Activated CD8-positive, alpha-beta memory T cell treated with anti-CD3 and anti-CD28 coated beads for 1 hour (primary cell): ENCODE results near the gene APOBEC3F.

Experiments
- DNase-seq, 2 donors: peaks; one replicate each; pipeline ENCODE4 v3.0.0-alpha.2; 2020; ENCODE audit warnings: low read depth in 1 of 2; ENCODE audit errors: extremely low read depth in 1 of 2

The APOBEC3F gene

DNA sequence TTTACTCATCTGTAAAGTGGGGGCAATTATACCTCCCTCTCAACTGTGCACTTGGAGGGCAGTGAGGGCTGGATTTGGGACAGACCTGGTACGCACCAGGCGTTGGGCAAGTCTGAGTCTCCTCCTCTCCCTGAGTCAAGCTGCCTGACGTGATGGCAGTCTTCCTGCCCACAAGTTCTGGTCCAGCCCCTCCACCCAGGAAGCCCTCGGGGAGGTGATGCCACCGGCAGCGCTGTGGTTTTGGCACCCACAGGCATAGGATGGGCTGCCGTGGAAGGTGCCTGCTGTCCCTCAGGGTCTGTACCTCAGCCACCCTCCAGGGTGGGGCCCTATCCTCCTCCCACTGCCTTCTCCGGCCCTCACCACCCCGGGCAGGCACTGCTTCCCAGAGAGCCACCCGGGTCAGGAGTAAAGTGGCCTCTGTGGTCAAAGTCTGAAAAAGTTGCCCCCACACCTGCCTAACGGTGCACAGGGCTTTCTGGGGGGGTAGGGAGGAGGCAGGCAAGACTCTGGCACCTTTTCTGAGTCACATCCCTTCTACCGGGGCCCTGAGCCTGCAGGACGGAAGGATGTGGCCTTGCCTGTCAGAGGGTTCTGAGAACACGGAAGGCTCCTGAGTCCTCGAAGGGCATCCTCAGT is 49.9 kb downstream of the APOBEC3F start:
- peak; percentile 72 to 76 for DNase-seq

DNA sequence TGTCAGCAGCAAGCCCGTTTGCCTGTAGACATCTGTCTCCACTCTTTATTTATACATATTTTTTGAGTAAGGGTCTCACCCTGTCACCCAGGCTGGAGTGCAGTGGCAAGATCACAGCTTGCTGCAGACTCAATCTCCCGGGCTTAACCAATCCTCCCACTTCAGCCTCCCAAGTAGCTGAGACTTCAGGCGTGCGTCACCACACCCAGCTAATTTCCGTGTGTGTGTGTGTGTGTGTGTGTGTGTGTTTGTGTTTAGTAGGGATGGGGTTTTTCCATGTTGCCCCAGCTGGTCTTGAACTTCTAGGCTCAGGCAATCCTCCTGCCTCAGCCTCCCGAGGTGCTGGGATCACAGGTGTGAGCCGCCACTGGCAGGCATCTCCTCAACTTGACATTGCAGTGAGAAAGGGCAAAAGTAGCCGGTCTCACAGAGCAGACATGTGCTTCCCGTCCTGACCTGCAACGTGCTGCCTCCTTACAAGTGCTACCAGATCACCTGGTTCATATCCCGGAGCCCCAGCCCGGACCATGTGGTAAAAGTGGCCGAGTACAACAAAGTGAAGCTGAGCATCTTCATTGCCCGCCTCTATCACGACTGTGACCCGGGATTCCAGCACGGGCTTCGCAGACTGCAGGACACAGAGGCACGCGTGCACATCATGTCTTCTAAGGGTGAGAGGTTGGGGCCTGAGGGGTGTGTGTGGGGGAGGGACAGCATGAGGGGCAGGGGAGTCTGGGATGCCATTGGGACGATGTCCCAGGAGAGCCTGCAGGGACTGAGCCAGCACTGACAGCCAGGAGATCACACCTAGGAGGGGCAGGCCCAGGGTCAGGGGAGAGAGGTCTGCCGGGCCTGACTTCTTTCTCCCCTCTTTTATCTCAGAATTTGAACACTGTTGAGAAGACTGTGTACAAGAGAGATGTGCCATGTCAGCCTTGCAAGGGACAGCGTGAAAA is 50.7 kb downstream of the APOBEC3F start:
- no peak for DNase-seq

DNA sequence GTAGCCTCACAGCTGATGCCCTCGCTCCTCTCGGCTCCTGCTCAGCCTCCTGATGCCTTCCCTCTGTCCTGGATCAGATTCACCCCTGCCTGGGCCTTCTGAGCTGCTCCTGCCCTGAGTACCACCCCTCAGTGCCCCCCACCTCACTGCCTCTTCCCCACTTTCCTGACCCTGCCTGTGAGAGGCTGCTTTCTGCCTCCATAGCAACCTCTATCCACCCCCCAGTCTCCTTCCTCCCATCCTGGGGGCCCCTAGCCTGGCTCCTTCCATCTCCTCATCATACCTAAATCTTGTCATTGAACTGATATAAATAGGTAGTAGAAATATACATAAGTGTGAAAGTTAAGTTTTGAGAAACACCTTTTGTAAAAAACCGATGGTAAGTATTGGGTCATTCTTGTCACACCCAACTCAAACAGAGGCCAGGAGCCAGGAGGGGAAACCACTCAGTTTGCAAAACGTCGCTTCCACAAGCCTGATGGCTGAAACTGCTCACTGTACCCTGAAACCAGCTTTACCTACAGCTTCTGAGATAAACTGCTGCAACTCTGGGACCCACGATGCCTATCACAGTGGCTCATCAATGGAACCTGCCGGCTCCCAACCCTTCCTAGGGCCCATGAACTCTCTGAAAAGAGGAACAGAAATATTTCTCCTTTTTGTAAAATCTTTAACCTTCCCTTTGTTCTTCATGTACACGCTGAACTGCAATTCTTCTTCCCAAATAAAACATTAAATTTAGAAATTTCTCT is 51.6 kb downstream of the APOBEC3F start:
- no peak for DNase-seq

DNA sequence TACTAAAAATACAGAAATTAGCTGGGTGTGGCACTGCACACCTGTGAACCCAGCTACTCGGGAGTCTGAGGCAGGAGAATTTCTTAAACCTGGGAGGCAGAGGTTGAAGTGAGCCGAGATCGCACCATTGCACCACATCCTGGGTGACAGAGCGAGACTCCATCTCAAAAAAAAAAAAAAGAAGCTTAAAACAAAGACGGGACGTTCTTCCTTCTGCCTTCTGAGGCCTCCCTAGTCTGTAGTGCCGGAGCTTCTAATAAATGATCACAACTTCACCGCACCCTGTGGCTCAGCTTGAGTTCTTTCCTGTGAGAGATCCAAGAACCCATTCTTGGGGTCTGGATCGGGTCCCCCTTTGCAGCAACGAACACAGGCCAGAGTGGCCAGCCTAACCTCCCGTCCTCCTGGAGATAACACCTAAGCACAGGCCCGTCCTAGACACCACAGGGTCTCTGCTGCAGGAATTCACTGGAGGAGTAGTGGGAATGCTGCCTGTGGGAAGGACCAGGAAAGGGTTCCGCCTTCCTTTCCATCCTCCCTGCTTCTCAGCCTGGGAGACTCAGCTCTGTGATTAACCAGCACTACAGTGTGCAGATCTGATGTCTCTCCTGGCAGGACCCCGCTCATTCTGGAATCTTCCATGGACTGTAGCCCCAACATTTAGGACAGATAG is 54.2 kb downstream of the APOBEC3F start:
- DNase-seq, result no peak

DNA sequence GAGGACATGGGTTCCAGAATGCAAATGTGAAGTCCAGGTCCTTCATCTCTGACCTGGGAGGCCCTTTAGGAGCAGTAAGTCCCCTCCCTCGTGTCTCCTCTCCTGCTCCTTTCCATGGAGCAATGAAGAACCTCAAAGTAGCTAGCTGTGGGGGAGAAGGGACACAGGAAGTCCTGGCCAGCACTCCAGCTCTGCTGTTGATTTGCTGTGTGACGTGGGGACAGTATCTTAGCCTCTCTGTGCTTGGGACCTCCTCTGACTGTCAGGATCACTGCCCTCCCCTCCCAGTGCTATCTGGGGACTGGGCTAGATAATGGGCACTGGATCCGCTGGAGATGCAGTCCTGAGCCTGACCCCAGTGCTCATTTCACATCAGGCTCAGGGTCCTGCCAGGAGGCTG is 55.3 kb downstream of the APOBEC3F start:
- DNase-seq, result no peak

DNA sequence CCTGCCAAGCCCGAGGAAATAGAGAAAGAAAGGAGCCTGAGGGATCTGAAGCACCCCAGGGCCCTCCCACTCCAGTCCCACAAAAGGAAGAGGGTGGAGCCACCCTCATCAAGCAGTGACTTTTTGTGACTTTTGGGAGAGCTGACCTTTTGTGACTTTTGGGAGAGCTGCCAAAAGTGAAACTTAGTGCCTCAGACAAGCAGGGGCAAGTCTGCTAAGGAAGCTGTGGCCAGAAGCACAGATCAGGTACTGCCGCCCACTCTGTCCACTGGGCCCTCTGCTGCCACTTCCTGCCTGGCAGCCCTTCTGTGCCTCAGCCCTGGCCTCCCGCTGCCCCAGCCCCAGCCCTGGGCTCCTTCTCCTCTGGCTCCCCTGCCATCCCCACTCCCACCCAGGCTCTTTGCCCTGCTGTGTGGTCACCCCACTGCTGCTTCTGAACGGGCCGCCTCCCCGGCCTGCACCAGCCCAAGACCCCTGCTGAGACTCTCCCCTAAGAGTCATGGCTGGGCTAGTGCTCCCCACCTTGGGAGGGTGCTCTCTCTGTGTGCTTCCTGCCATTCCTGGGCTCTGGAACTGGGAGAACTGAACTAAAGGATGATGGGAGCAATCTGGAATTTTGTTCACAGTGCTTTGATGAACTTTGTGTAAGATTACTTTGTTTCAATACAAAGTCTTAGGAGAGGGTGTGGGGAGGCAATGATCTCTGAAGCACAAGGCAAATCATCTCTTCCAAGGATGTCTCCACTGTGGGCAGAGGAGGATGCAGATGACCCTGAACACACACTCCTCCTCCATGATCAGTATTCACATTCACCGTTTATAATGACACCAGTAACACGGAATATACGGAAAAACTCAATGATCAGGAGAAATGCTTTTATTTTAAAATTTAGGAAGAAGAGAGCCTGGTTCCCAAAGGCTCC is 56.7 kb downstream of the APOBEC3F start, which contains the start of gene APOBEC3H:
TSS of gene APOBEC3H (plus strand) at position 147 of the 923 bp plus-strand sequence. CDS start 3,035 bp downstream, outside the sequence.
- no peak for DNase-seq

DNA sequence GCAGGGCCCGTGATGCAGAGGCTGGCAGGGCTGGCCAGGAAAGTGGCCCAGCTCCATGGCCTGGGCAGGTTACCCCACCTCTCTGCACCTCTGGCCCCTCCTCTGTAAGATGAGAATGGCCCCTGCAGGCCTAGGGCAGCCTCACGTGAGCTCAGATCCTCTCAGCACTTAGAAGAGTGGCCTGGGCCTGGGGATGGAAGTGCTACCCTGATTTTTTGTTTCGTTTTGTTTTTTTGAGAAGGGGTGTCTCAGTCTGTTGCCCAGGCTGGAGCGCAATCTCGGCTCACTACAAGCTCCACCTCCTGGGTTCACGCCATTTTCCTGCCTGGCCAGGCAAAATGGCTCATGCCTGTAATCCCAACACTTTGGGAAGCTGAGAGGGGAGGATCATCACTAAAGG is 57.4 kb downstream of the APOBEC3F start:
- no peak for DNase-seq

DNA sequence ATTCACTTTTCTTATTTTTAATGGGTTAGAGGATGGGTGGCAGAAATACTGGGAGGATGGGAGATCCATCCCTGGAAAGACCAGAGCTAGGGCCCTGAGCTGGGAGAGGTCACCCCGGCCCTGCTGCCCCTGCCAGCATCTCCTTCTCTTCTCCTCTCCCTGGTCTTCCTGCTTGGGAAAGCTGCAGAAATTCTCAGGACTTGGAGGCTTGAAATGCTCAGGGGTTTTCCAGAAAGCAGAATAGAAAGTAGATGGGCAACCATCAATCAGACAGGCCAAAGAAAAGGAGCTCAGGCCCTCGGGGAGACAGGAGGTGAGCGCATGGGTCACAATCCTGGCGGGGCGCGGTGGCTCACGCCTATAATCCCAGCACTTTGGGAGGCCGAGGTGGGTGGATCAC is 57.9 kb downstream of the APOBEC3F start:
- no peak for DNase-seq

DNA sequence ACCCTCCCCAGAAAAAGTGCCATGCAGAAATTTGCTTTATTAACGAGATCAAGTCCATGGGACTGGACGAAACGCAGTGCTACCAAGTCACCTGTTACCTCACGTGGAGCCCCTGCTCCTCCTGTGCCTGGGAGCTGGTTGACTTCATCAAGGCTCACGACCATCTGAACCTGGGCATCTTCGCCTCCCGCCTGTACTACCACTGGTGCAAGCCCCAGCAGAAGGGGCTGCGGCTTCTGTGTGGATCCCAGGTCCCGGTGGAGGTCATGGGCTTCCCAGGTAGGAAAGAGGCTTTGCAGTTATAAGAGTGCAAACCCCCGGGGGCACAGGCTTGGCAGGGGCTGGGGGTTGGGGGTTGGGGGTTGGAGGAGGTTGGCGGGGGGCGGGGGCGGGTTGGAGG is 60.6 kb downstream of the APOBEC3F start:
- DNase-seq, result no peak

DNA sequence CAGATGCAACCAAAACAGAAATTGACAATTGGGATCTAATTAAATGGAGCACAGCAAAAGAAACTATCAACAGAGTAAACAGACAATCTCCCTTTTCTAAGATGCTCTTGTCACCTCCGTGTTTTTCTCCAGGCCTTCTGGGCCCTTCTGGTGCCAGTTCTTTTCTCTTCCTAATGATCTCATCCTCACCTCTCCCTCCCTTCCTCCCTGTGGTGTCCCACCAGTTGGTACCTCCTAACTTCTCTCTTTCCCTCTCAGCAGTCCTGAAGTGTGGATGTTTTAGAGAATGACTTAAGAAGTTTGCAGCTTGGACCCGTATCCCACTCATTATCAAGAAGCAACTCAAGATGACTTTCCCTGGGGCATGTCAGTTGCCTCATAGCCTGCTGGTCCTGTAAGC is 62.8 kb downstream of the APOBEC3F start:
- no peak for DNase-seq
